Astrocyte of the cerebellum (primary cell): ENCODE measurements around the gene MYLK4.

Source experiments
- DNase-seq: peaks from one replicate; pipeline ENCODE4 v3.0.0-alpha.2; 2011; ENCODE audit warnings: low read depth
- H3K4me3 ChIP-seq: 2 replicates; pipeline ENCODE4 v1.5.1; 2011; ENCODE audit warnings: mild to moderate bottlenecking, low read depth, low read length, moderate library complexity
- CTCF ChIP-seq: IDR thresholded peaks from 2 replicates; pipeline ENCODE4 v1.5.1; 2012; ENCODE audit warnings: low read length, low read depth, moderate library complexity, mild to moderate bottlenecking; ENCODE audit errors: missing control alignments
- in situ Hi-C: cut with HindIII; loops from 2 replicates; pipeline ENCODE4 v1.10.0; 2017; ENCODE audit warnings: low sequenced_read_pairs

Gene MYLK4

GRCh38 chr6:2653369-2654032 lies 97.2 kb downstream of the MYLK4 start:
- DNase-seq = no peak
- TF ChIP-seq CTCF = no peak
- in situ Hi-C loops = no loop called here
- no peak overlapping the region for H3K4me3 ChIP-seq

- TF ChIP-seq CTCF = no peak
These were observed 98.1 kb downstream of the MYLK4 start for GRCh38 chr6:2652611-2653010.

GRCh38 chr6:2651961-2652360 lies 98.8 kb downstream of the MYLK4 start:
- TF ChIP-seq CTCF = no peak
- no peak overlapping the region for H3K4me3 ChIP-seq
- DNase-seq = no peak
- in situ Hi-C loops = no loop called here

More at GRCh38 chr6:2652611-2653010, 98.1 kb downstream of the MYLK4 start:
- DNase-seq = no peak
- H3K4me3 ChIP-seq = no peak overlapping the region
- in situ Hi-C loops = no loop called here

- no peak overlapping the region for H3K4me3 ChIP-seq
- in situ Hi-C loops = no loop called here
These were observed 99.2 kb downstream of the MYLK4 start for GRCh38 chr6:2651536-2651935.

GRCh38 chr6:2646346-2646745 lies 104.4 kb downstream of the MYLK4 start:
- DNase-seq = no peak
- in situ Hi-C loops = no loop called here
- no peak for TF ChIP-seq CTCF
- no peak overlapping the region for H3K4me3 ChIP-seq

More at GRCh38 chr6:2651536-2651935, 99.2 kb downstream of the MYLK4 start:
- no peak for DNase-seq
- TF ChIP-seq CTCF = no peak

GRCh38 chr6:2643935-2644539 lies 106.7 kb downstream of the MYLK4 start:
- no peak for TF ChIP-seq CTCF
- H3K4me3 ChIP-seq = no peak overlapping the region
- in situ Hi-C loops = no loop called here
- no peak for DNase-seq
